Right renal cortex interstitium (tissue), 3 donors: ENCODE data around the gene ZNF433. TPM values are rescaled to one million over a fixed set of nuclear protein-coding genes. Genes with fewer than 3 reads are reported as not detected.
"Not testable (repeated sequence)": the region's sequence is repeated elsewhere in the genome, so short reads cannot be mapped to it uniquely, and the experiment has no call there.

Experiments used
- DNase-seq, 3 donors: peaks; one replicate each; pipeline ENCODE4 v3.0.0-alpha.2; 2013; ENCODE audit warnings: low read depth in 3 of 3, low spot score in 2 of 3
- polyA plus RNA-seq, 3 donors: library from polyadenylated mRNA; unstranded; fragments of 120-200 nt; gene quantifications; one replicate each; pipeline ENCODE4 v1.2.1, GENCODE V29; 2013; ENCODE audit not compliant: insufficient read length in 3 of 3

Gene ZNF433
- polyA plus RNA-seq, 3 donors: 15.4 to 18.2 (median 17.4) TPM

DNA sequence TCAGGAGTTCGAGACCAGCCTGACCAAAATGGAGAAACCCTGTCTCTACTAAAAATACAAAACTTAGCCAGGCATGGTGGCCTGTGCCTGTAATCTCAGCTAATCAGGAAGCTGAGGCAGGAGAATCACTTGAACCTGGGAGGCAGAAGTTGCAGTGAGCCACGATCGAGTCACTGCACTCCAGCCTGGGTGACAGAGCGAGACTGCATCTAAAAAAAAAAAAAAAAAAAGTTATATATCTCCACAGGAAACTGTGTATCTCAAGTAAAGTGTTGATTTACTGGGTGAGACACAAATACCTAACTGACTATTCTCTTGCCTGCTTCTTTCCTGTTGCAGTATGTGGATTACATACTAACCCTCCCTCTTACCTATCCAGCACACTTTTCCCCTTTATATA, 43.6 kb downstream of the ZNF433 start:
- not testable (repeated sequence) for DNase-seq

GRCh38 chr19:11989112-11989456, 46.4 kb downstream of the ZNF433 start:
- DNase-seq: no peak

GRCh38 chr19:11987405-11988281, 47.8 kb downstream of the ZNF433 start:
- DNase-seq: peak; percentile 79 to 89 (median 80)

DNA sequence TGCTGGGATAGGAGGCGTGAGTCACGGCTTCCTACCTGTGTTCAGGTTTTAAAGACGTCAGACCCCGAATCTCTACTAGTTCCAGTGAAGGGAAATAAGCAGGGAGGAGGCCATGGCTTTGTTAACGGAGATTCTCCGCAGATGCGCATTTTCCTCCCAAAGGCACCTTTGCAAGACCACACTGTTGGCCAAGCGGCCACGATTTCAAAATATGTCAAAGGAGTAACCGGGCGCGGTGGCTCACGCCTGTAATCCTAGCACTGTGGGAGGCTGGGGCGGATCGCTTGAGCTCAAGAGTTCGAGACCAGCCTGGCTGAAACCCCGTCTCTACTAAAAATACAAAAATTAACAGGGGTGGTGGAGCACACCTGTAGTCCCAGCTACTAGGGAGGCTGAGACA, 48.7 kb downstream of the ZNF433 start:
- DNase-seq: no peak

- no peak for DNase-seq
Observed at GRCh38 chr19:11984986-11985385, 50.5 kb downstream of the ZNF433 start.

GRCh38 chr19:11982526-11982925, 53.0 kb downstream of the ZNF433 start:
- DNase-seq: no peak

DNA sequence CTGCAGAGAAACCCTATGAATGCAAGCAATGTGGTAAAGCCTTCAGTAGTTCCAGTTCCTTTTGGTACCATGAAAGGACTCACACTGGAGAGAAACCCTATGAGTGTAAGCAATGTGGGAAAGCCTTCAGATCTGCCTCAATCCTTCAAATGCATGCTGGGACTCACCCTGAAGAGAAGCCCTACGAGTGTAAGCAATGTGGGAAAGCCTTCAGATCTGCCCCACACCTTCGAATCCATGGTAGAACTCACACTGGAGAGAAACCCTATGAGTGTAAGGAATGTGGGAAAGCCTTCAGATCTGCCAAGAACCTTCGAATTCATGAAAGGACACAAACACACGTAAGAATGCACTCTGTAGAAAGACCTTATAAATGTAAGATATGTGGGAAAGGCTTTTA, 56.0 kb downstream of the ZNF433 start:
- DNase-seq: no peak

- DNase-seq: no peak
Observed at GRCh38 chr19:11978492-11979100, 56.9 kb downstream of the ZNF433 start.

DNA sequence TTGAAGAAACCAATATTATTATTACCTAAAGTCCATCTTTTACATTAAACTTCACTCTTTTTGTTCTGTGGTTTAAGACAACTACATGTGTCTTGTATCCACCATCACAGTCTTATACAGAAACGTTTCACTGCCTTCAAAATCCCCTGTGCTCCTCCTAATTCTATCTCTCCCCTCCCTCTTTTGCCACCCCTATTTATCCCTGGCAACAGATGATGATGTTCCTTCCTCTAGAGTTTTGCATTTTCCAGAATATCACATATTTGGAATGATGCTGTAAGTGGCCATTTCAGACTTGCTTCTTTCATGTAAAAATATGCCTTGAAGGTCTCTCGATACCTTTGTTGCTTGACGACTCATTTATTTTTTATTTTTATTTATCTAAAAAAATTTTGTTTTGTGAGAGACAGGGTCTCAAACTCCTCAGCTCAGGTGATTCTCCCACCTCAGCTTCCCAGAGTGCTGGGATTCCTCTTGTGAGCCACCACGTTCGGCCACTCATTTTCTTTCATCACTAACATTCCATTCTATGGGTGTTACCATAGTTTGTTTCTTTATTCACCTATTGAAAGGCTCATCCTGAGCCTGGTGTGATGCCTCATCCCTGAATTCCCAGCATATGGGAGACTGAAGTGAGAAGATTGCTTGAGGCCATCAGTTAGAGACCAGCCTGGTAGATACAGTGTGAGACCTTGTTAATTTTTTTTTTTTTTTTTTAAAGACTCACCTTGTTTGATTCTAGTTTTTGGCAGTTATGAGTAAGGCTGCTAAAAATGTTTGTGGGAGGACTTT, 62.3 kb downstream of the ZNF433 start:
- no peak for DNase-seq

DNA sequence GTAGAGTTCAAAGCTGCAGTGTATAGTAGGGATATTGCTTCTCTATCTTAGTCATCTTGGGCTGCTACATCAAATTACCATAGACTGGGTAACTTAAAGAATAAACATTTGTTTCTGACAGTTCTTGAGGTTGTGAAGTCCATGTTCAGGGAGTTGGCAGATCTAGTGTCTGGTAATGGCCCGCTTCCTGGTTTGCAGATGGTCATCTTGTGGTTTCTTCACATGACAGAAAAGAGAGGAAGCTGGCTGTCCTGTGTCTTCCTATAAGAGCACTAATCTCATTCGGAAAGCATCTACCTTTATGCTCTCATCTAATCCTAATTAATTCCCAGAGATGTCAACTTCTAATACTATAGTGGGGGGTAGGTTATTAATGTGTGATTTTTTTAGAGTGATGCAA, 64.4 kb downstream of the ZNF433 start:
- no peak for DNase-seq

DNA sequence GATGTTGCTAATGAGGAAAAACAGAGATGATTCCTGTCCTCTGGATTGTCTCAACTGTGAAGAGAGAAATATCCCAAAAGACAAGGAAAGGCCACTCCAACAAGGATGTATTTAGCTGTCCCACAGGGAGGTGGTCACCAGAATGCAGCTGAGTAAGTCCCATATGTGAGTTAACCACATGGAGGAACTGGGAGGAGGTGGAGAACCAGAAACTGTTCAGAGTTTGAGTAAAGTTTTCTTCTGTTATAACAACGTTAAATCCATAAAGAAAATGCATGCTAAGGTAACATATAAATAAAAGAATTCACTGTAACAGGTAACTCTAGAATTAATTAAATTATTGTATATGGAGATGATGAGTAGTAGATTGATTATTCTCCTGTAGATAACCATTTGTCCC, 65.3 kb downstream of the ZNF433 start:
- no peak for DNase-seq

GRCh38 chr19:11964858-11965645, 70.4 kb downstream of the ZNF433 start, which contains the start of gene ZNF763:
Gene ZNF763 (plus strand): TSS chr19:11965040. CDS start chr19:11965209, 169 bp downstream.
- peak; percentile 83 to 91 (median 91) for DNase-seq

Other genes starting within 250 kb of the ZNF433 start
- 1 to 10 TPM; 3.9 to 4.2 (median 4.0) TPM for gene ZNF491, start 237.2 kb downstream of the ZNF433 start, polyA plus RNA-seq
- 10 to 100 TPM; 13.2 to 13.6 (median 13.3) TPM for gene ZNF440, start 221.4 kb downstream of the ZNF433 start, polyA plus RNA-seq
- gene ZNF439, start 187.0 kb downstream of the ZNF433 start, polyA plus RNA-seq: 10 to 100 TPM; 20.6 to 22.1 (median 20.9) TPM
- 10 to 100 TPM; 16.3 to 16.8 (median 16.4) TPM for gene ZNF69, start 147.9 kb downstream of the ZNF433 start, polyA plus RNA-seq
- gene ZNF700, start 110.6 kb downstream of the ZNF433 start, polyA plus RNA-seq: 10 to 100 TPM; 16.6 to 17.9 (median 17.5) TPM
- gene ZNF763, start 70.6 kb downstream of the ZNF433 start, polyA plus RNA-seq: 10 to 100 TPM in 1 of 3 donors, 1 to 10 TPM in 2; 7.2 to 10.3 (median 9.1) TPM
- 1 to 10 TPM; 1.1 to 1.4 (median 1.3) TPM for gene ZNF878, start 17.3 kb upstream of the ZNF433 start, polyA plus RNA-seq
- 10 to 100 TPM; 30.0 to 34.0 (median 32.9) TPM for gene ZNF844, start 29.1 kb upstream of the ZNF433 start, polyA plus RNA-seq
- gene ZNF20, start 104.7 kb upstream of the ZNF433 start, polyA plus RNA-seq: 1 to 10 TPM; 6.3 to 7.1 (median 6.9) TPM
- gene ZNF625, start 121.1 kb upstream of the ZNF433 start, polyA plus RNA-seq: 10 to 100 TPM; 14.2 to 17.4 (median 16.6) TPM
- gene ZNF136, start 127.4 kb upstream of the ZNF433 start, polyA plus RNA-seq: 10 to 100 TPM; 19.5 to 21.4 (median 20.2) TPM